SU-DHL-6 (cell line): Measurements from ENCODE around the gene SMIM38.

Source experiments
- CTCF ChIP-seq: fragments of 200-600 bp; sonication (generic); IDR thresholded peaks from one replicate; pipeline ENCODE4 v1.5.1; 2017; ENCODE audit warnings: antibody characterized with exemption, mild to moderate bottlenecking, low read length, moderate library complexity; ENCODE audit not compliant: insufficient read depth, poor library complexity, severe bottlenecking
- EZH2phosphoT487 ChIP-seq: fragments of 200-600 bp; sonication (generic), shearing (Covaris generic); conservative IDR thresholded peaks from 2 replicates; pipeline ENCODE4 v1.6.1; 2018; ENCODE audit warnings: mild to moderate bottlenecking, antibody characterized with exemption, low read length, moderate library complexity, mixed read lengths

GRCh38 chr11:69163842-69164241 is 8.1 kb downstream of the SMIM38 start:
- TF ChIP-seq CTCF (no peak), EZH2phosphoT487 (no peak)
